Measurements from ENCODE around the gene ESR1.

The ESR1 gene

DNA sequence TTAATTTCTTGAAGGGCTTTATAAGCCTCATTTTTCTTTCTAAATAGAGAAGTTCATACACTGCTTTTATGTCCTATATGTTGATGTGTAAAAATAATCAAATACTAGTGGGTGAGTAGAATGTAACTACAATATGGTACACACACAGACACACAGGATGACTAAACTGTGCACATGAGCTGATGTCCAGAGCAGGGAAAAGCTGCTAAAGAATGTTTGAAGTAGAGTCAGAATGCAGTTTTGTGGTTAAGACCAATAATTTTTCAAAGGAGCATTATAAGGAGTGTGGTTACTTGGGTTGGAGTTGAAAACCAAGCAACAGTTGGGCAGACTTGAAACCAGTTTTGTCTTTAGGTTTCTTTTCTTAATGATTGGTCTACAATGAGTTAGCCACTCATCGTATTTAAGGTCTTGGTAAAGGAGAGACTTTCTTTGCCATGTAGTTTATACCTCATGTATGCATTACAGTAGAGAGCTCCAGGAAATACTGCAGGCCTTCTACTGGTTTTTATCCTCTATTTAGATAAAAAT lies 196.6 kb downstream of the ESR1 start:
- H4K8ac ChIP-seq (ENCODE audit: low read depth, low read length), result no peak overlapping the region
- no peak overlapping the region for H2BK120ac ChIP-seq (ENCODE audit: low read depth, low read length)
- H3K4me2 ChIP-seq (ENCODE audit: insufficient read depth, low read length, poor library complexity, severe bottlenecking), result no peak overlapping the region
- no peak overlapping the region for H2BK12ac ChIP-seq (ENCODE audit: low read length)
- no peak overlapping the region for H2AFZ ChIP-seq (ENCODE audit: low read length)
- no peaks in the 10 kb centered on the region for H3K36me3 ChIP-seq (replicated peaks in 1 of 2; ENCODE audit: control insufficient read depth in 2 of 2, insufficient read depth in 2 of 2, low read length in 2 of 2)
- H2AK5ac ChIP-seq (ENCODE audit: low read depth, low read length), result no peak overlapping the region
- no peak overlapping the region for H3K4ac ChIP-seq (ENCODE audit: low read length)
- no peak overlapping the region for H2BK15ac ChIP-seq (ENCODE audit: low read length)
- H3K27ac ChIP-seq (replicated peaks; ENCODE audit: low read length), result no peak overlapping the region
- no peaks in the 10 kb centered on the region for H3K79me1 ChIP-seq (ENCODE audit: low read depth, low read length)
- H3K14ac ChIP-seq (ENCODE audit: low read length), result no peak overlapping the region
- H3K4me3 ChIP-seq (ENCODE audit: low read length in 2 of 2), result no peak overlapping the region
- no peaks in the 10 kb centered on the region for H3K9me3 ChIP-seq (replicated peaks in 1 of 2; ENCODE audit: control insufficient read depth in 2 of 2, insufficient read depth in 1 of 2, low read depth in 1 of 2, low read length in 2 of 2)
- no peaks in the 10 kb centered on the region for H3K27me3 ChIP-seq (ENCODE audit: control insufficient read depth in 3 of 3, insufficient read depth in 3 of 3, low read depth in 1 of 3, low read length in 3 of 3)
- H3K18ac ChIP-seq (ENCODE audit: low read length), result no peak overlapping the region
- H3K23ac ChIP-seq (ENCODE audit: low read depth, low read length, poor library complexity), result no peak overlapping the region
- H3K9ac ChIP-seq (ENCODE audit: low read depth, low read length, poor library complexity), result no peak overlapping the region
- H3K4me1 ChIP-seq (ENCODE audit: control insufficient read depth in 2 of 2, insufficient read depth in 1 of 2, low read depth in 1 of 2, low read length in 2 of 2), result no peaks in the 10 kb centered on the region
- H2BK5ac ChIP-seq (ENCODE audit: low read length), result no peak overlapping the region
- H4K91ac ChIP-seq (ENCODE audit: low read depth, low read length, poor library complexity), result no peak overlapping the region
- DNase-seq (ENCODE audit: low spot score), result no peak
- WGBS, 2 donors (ENCODE audit: extremely low coverage in 2 of 2, insufficient read length in 2 of 2, insufficient replicate concordance in 1 of 2), result no CpG with 5 or more reads among the region's 1 CpG

DNA sequence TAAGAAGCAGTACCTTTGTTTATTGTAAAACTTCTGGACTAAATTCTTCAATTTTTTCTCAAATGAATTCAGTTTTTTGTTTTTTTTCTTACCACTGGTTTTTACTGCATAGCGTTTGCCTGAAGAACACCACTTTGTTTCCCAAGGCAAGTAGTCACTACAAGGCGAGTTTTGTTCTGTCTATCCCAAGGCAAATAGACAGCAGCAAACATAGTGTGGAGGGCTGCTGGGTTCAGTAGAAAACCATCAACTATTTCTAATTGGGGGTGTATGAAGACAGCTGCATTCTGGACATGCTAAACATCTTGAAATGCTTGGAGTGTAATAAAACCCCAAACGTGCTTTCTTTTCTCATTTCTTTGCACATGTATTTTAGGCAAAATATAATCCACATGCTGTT lies 197.4 kb downstream of the ESR1 start:
- no peak overlapping the region for H2BK5ac ChIP-seq (ENCODE audit: low read length)
- no peak for DNase-seq (ENCODE audit: low spot score)
- WGBS, 2 donors (ENCODE audit: extremely low coverage in 2 of 2, insufficient read length in 2 of 2, insufficient replicate concordance in 1 of 2), result no CpG with 5 or more reads among the region's 3 CpGs

DNA sequence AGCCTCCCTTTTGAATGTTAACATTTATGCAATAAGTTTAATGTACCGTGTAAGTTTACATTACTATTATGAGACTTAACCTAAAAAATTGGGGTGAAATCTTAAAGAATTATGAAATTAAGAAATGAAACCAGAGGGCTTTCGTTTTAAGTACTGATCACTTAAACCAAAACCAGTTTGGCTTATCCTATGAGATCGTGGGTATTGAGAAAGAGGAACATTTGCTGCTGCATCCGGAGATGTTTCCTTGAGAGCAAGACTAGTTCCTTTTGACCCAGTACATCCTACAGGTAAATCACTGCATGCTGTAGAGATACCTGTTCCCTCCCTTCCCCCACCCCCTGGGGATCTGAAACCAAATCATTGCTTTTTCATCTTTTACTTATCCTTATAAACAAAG lies 201.3 kb downstream of the ESR1 start:
- DNase-seq (ENCODE audit: low spot score), result no peak
- no CpG with 5 or more reads among the region's 4 CpGs for WGBS, 2 donors (ENCODE audit: extremely low coverage in 2 of 2, insufficient read length in 2 of 2, insufficient replicate concordance in 1 of 2)
- H3K36me3 ChIP-seq (replicated peaks in 1 of 2; ENCODE audit: control insufficient read depth in 2 of 2, insufficient read depth in 2 of 2, low read length in 2 of 2), result no peaks in the 10 kb centered on the region
- H3K27ac ChIP-seq (replicated peaks; ENCODE audit: low read length), result no peak overlapping the region
- H4K8ac ChIP-seq (ENCODE audit: low read depth, low read length), result no peak overlapping the region
- no peaks in the 10 kb centered on the region for H3K4me1 ChIP-seq (ENCODE audit: control insufficient read depth in 2 of 2, insufficient read depth in 1 of 2, low read depth in 1 of 2, low read length in 2 of 2)
- no peak overlapping the region for H3K9ac ChIP-seq (ENCODE audit: low read depth, low read length, poor library complexity)
- no peak overlapping the region for H2BK15ac ChIP-seq (ENCODE audit: low read length)
- no peak overlapping the region for H2BK12ac ChIP-seq (ENCODE audit: low read length)
- no peak overlapping the region for H3K4ac ChIP-seq (ENCODE audit: low read length)
- no peak overlapping the region for H2AFZ ChIP-seq (ENCODE audit: low read length)
- no peak overlapping the region for H3K18ac ChIP-seq (ENCODE audit: low read length)
- no peak overlapping the region for H3K4me2 ChIP-seq (ENCODE audit: insufficient read depth, low read length, poor library complexity, severe bottlenecking)
- H2BK5ac ChIP-seq (ENCODE audit: low read length), result no peak overlapping the region
- no peak overlapping the region for H3K23ac ChIP-seq (ENCODE audit: low read depth, low read length, poor library complexity)
- no peak overlapping the region for H3K14ac ChIP-seq (ENCODE audit: low read length)
- no peaks in the 10 kb centered on the region for H3K27me3 ChIP-seq (ENCODE audit: control insufficient read depth in 3 of 3, insufficient read depth in 3 of 3, low read depth in 1 of 3, low read length in 3 of 3)
- H2AK5ac ChIP-seq (ENCODE audit: low read depth, low read length), result no peak overlapping the region
- H3K79me1 ChIP-seq (ENCODE audit: low read depth, low read length), result no peaks in the 10 kb centered on the region
- no peak overlapping the region for H4K91ac ChIP-seq (ENCODE audit: low read depth, low read length, poor library complexity)
- no peak overlapping the region for H2BK120ac ChIP-seq (ENCODE audit: low read depth, low read length)
- no peaks in the 10 kb centered on the region for H3K9me3 ChIP-seq (replicated peaks in 1 of 2; ENCODE audit: control insufficient read depth in 2 of 2, insufficient read depth in 1 of 2, low read depth in 1 of 2, low read length in 2 of 2)
- H3K4me3 ChIP-seq (ENCODE audit: low read length in 2 of 2), result no peak overlapping the region

More for the DNA sequence above, 197.4 kb downstream of the ESR1 start:
- H2BK12ac ChIP-seq (ENCODE audit: low read length), result no peak overlapping the region
- H4K8ac ChIP-seq (ENCODE audit: low read depth, low read length), result no peak overlapping the region
- no peak overlapping the region for H3K4me3 ChIP-seq (ENCODE audit: low read length in 2 of 2)
- H3K36me3 ChIP-seq (replicated peaks in 1 of 2; ENCODE audit: control insufficient read depth in 2 of 2, insufficient read depth in 2 of 2, low read length in 2 of 2), result no peaks in the 10 kb centered on the region
- no peak overlapping the region for H3K23ac ChIP-seq (ENCODE audit: low read depth, low read length, poor library complexity)
- no peak overlapping the region for H3K4me2 ChIP-seq (ENCODE audit: insufficient read depth, low read length, poor library complexity, severe bottlenecking)
- H2BK120ac ChIP-seq (ENCODE audit: low read depth, low read length), result no peak overlapping the region
- H4K91ac ChIP-seq (ENCODE audit: low read depth, low read length, poor library complexity), result no peak overlapping the region
- no peak overlapping the region for H2BK15ac ChIP-seq (ENCODE audit: low read length)
- H3K4ac ChIP-seq (ENCODE audit: low read length), result no peak overlapping the region
- no peaks in the 10 kb centered on the region for H3K27me3 ChIP-seq (ENCODE audit: control insufficient read depth in 3 of 3, insufficient read depth in 3 of 3, low read depth in 1 of 3, low read length in 3 of 3)
- no peak overlapping the region for H3K14ac ChIP-seq (ENCODE audit: low read length)
- no peaks in the 10 kb centered on the region for H3K79me1 ChIP-seq (ENCODE audit: low read depth, low read length)
- H2AK5ac ChIP-seq (ENCODE audit: low read depth, low read length), result no peak overlapping the region
- no peak overlapping the region for H3K27ac ChIP-seq (replicated peaks; ENCODE audit: low read length)
- no peak overlapping the region for H3K18ac ChIP-seq (ENCODE audit: low read length)
- no peaks in the 10 kb centered on the region for H3K4me1 ChIP-seq (ENCODE audit: control insufficient read depth in 2 of 2, insufficient read depth in 1 of 2, low read depth in 1 of 2, low read length in 2 of 2)
- no peak overlapping the region for H2AFZ ChIP-seq (ENCODE audit: low read length)
- no peak overlapping the region for H3K9ac ChIP-seq (ENCODE audit: low read depth, low read length, poor library complexity)
- no peaks in the 10 kb centered on the region for H3K9me3 ChIP-seq (replicated peaks in 1 of 2; ENCODE audit: control insufficient read depth in 2 of 2, insufficient read depth in 1 of 2, low read depth in 1 of 2, low read length in 2 of 2)

DNA sequence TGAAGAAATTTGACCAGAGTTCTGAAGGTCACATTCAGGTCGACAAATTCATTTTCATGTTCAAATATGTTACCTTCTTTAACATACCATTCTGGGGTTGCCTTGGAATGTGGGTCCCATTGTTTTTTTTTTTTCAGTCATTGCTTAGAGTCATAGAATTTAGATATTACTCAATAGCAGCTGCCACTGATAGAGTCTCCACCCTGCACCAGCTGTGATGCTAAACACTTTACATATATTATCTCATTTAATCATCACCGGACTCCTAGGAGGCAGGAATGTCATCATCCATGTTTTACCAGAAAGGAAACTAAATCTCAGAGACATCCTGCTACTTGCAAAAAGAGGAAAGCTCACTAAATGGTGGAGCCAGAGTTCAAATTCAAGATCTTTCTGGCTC lies 204.7 kb downstream of the ESR1 start:
- H4K91ac ChIP-seq (ENCODE audit: low read depth, low read length, poor library complexity), result no peak overlapping the region

More for the DNA sequence above, 204.7 kb downstream of the ESR1 start:
- Histone ChIP-seq H3K9me3 (replicated peaks in 1 of 2; ENCODE audit: control insufficient read depth in 2 of 2, insufficient read depth in 1 of 2, low read depth in 1 of 2, low read length in 2 of 2) (no peaks in the 10 kb centered on the region), H2BK12ac (ENCODE audit: low read length) (no peak overlapping the region), H3K27me3 (ENCODE audit: control insufficient read depth in 3 of 3, insufficient read depth in 3 of 3, low read depth in 1 of 3, low read length in 3 of 3) (no peaks in the 10 kb centered on the region), H3K18ac (ENCODE audit: low read length) (no peak overlapping the region), H3K27ac (replicated peaks; ENCODE audit: low read length) (no peak overlapping the region), H3K4me1 (ENCODE audit: control insufficient read depth in 2 of 2, insufficient read depth in 1 of 2, low read depth in 1 of 2, low read length in 2 of 2) (no peaks in the 10 kb centered on the region), H3K36me3 (replicated peaks in 1 of 2; ENCODE audit: control insufficient read depth in 2 of 2, insufficient read depth in 2 of 2, low read length in 2 of 2) (no peaks in the 10 kb centered on the region), H4K8ac (ENCODE audit: low read depth, low read length) (no peak overlapping the region), H3K79me1 (ENCODE audit: low read depth, low read length) (no peaks in the 10 kb centered on the region), H3K23ac (ENCODE audit: low read depth, low read length, poor library complexity) (no peak overlapping the region), H3K4ac (ENCODE audit: low read length) (no peak overlapping the region), H2AK5ac (ENCODE audit: low read depth, low read length) (no peak overlapping the region), H3K4me3 (ENCODE audit: low read length in 2 of 2) (no peak overlapping the region), H2AFZ (ENCODE audit: low read length) (no peak overlapping the region), H3K14ac (ENCODE audit: low read length) (no peak overlapping the region), H2BK120ac (ENCODE audit: low read depth, low read length) (no peak overlapping the region), H3K9ac (ENCODE audit: low read depth, low read length, poor library complexity) (no peak overlapping the region), H3K4me2 (ENCODE audit: insufficient read depth, low read length, poor library complexity, severe bottlenecking) (no peak overlapping the region), H2BK5ac (ENCODE audit: low read length) (no peak overlapping the region), H2BK15ac (ENCODE audit: low read length) (no peak overlapping the region)
- DNase-seq (ENCODE audit: low spot score), result no peak
- WGBS, 2 donors (ENCODE audit: extremely low coverage in 2 of 2, insufficient read length in 2 of 2, insufficient replicate concordance in 1 of 2), result no CpG with 5 or more reads among the region's 2 CpGs

Data from neuronal stem cell (in vitro differentiated cells).